Activated CD4-positive, alpha-beta T cell treated with anti-CD3 and anti-CD28 coated beads, Interleukin-2, amount 50 U/mL, for 1 hour (primary cell): ENCODE measurements around the gene BTNL8.
"Not testable (repeated sequence)": the region's sequence is repeated elsewhere in the genome, so short reads cannot be mapped to it uniquely, and the experiment has no call there.

Source experiments
- DNase-seq: peaks from one replicate; pipeline ENCODE4 v3.0.0-alpha.2; 2020

The BTNL8 gene

DNA sequence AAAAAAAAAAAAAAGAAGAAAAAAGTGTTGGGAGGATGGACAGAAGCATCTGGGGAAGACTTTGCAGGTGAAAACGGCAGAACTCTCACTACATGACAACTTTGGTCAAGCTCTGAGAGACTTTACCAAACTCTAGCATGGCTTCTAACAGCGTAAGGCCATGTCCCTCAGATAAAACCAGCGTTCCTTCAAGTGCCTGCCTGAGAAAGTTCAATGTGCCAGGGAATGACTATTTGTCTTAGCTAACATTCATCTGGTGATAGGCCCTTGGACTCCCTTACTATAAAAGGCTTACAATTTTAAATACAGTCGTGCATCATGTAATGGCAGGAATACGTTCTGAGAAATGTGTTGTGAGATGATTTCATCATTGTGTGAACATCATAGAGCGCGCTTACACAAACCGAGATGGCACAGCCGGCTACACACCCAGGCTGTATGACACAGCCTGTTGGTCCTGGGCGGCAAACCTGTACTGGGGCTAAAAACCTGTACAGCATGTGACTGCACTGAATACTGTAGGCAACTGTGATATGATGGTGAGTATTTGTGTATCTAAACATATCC lies 23.0 kb upstream of the BTNL8 start:
- DNase-seq = no peak

DNA sequence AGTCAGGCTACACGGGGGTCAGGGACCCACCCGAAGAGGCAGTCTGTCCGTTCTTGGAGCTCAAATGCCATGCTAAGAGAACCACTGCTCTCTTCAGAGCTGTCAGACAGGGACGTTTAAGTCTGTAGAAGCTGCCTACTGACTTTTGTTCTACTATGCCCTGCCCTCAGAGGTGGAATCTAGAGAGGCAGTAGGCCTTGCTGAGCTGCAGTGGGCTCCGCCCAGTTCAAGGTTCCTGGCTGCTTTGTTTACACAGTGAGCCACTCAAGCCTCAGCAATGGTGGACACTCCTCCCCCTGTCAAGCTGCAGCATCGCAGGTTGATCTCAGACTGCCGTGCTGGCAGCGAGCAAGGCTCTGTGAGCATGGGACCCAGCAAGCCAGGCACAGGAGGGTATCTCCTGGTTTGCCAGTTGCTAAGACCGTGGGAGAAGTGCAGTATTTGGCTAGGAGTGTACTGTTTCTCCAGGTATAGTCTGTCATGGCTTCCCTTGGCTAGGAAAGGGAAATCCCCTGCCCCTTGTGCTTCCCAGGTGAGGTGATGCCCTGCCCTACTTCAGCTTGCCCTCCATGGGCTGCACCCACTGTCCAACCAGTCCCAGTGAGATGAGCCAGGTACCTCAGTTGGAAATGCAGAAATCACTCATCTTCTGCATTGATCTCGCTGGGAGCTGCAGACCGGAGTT lies 13.0 kb upstream of the BTNL8 start:
- DNase-seq = not testable (repeated sequence)

GRCh38 chr5:180889381-180889780 lies 9.6 kb upstream of the BTNL8 start:
- no peak for DNase-seq

- DNase-seq = not testable (repeated sequence)
These were observed 3.6 kb upstream of the BTNL8 start for GRCh38 chr5:180895330-180895729.

- DNase-seq = no peak
These were observed 1.2 kb downstream of the BTNL8 start for GRCh38 chr5:180900178-180900577.

- no peak for DNase-seq
These were observed 2.5 kb downstream of the BTNL8 start for GRCh38 chr5:180901319-180902009.

GRCh38 chr5:180908400-180908799 lies 9.4 kb downstream of the BTNL8 start:
- no peak for DNase-seq

GRCh38 chr5:180908998-180909731 lies 10.2 kb downstream of the BTNL8 start:
- DNase-seq = no peak

GRCh38 chr5:180909782-180910181 lies 10.8 kb downstream of the BTNL8 start:
- DNase-seq = no peak

DNA sequence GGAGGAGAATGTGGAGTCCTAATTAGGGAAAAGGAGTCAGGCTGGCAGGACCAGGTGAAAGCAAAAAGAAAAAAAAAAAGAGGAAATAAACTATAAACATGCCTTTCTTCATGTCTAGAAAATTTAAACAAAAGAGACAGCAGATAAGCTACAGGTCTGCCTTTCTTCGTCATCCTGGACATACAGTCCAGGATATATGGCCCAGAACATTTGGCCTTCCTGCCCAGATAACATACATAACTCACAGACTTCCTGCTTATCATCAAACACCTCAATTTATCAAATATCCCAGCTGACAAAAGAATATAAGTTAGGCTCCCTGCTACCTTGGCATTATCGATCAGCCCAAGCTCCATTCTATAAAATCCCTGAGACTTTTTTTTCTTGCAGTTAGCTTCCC lies 11.2 kb downstream of the BTNL8 start:
- no peak for DNase-seq

GRCh38 chr5:180910735-180911134 lies 11.8 kb downstream of the BTNL8 start:
- DNase-seq = no peak

GRCh38 chr5:180914646-180915045 lies 15.7 kb downstream of the BTNL8 start:
- DNase-seq = no peak

- DNase-seq = no peak
These were observed 17.0 kb downstream of the BTNL8 start for GRCh38 chr5:180915924-180916323.

- DNase-seq = no peak
These were observed 19.4 kb downstream of the BTNL8 start for GRCh38 chr5:180918380-180918779.

DNA sequence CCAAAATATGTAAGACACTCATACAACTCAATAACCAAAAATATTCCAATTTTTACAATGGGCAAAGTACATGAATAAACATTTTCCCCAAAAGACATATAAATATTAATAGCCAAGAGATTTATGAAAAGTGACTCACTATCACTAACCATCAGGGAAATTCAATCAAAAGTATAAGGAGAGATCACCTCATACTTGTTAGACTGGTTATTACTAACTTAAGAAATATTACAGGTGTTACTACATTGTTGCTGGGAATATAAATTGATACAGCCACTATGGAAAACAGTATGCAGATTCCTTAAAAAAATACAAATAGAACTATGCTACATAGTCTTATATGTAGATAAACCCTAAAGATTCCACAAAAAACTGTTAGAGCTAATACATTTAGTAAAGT lies 21.8 kb downstream of the BTNL8 start:
- DNase-seq = no peak

DNA sequence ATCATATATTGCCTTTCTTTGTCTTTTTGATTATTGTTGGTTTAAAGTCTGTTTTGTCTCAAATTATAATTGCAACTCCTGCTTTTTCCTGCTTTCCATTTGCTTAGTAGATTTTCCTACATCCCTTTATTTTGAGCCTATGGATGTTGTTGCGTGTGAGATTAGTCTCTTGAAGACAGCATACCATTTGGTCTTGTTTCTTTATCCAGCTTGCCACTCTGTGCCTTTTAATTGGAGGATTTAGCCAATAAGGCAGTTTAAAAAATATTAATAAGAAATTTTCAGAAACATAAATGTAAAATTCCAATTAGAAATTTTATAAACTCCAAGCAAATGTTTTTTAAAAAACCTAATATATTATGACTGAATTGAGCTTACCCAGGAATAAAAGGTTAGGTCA lies 24.0 kb downstream of the BTNL8 start:
- no peak for DNase-seq

- DNase-seq = no peak
These were observed 33.7 kb downstream of the BTNL8 start for GRCh38 chr5:180932660-180933059.

DNA sequence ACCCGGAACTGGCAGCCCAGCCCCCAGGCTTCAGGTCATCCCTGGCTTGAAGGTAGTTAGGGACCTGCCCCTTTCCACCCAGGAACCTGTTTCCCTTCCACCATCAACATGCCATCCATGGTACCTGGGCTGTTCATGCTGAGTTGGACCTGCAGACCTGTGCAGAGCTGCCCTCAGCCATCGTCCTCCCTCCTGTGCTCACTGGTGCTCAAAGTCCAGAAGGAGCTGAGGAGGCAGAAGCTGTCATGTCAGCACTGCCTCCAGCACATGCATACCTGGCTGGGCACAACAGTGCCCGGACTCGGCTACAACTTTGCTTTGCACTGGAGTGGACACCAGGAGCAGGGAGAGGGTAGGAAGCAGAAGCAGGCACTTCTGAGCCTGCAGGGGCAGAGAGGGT lies 36.2 kb downstream of the BTNL8 start:
- no peak for DNase-seq

DNA sequence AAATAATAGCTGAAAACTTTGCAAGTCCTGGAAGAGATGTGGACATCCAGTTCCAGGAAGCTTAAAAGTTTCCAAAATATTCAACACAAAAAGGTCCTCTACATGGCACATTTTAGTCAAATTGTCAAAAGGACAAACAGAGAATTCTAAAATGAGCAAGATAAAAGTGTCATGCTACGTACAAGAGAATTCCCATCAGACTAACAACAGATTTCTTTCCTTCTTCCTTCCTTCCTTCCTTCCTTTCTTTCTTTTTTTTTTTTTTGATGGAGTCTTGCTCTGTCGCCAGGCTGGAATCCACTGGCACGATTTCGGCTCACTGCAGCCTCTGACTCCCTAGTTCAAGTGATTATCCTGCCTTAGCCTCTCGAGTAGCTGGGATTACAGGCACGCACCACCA lies 39.3 kb downstream of the BTNL8 start:
- DNase-seq = no peak

GRCh38 chr5:180950291-180950949 lies 51.5 kb downstream of the BTNL8 start:
- DNase-seq = no peak

DNA sequence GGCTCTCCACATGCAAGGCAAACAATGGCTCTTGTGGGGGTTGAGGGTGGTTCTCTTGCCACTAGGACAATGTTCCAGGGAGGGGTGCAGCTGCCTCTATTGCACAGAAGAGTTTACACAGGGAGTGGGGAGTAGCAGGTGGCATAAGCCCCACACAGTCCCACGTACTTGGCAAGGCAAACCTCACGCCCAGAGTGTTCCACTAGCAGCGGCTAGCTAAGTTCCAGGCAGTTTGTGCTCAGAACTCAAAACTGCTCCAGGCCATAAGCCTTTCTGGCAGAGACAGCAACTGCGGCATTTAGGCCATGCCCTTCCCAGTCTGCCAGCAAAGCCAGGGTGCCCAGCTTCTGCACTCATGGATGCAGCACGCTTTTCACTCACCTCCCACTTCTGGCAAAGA lies 60.7 kb downstream of the BTNL8 start:
- no peak for DNase-seq

DNA sequence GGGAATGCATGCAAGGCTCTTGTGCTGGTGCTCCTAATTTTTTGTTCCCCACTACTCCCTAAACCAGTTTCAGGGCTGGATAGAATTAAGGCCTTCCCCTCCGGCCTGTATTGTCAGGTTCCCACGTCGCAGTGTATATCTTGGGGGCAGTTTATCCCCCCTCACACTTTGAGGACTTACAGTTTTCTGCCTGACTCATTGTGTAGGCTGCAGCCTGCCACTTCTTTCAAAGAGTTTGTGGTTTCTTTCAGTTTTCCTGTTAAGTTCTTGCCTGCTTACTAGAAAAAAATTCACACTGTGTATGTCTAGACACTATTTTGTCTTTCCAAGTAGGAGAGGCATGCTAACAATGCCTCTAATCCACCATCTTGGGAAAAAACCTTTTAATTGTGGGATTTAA lies 61.2 kb downstream of the BTNL8 start:
- DNase-seq = no peak

- DNase-seq = no peak
These were observed 70.4 kb downstream of the BTNL8 start for GRCh38 chr5:180969406-180969805.
